ENCODE data around the gene CEL. TPM values are rescaled to one million over a fixed set of nuclear protein-coding genes. Genes with fewer than 3 reads are reported as not detected.

CEL gene
- total RNA-seq, 1 experiment from 2014 or later, result 6.9 TPM

GRCh38 chr9:133056533-133056932 is 5.2 kb upstream of the CEL start:
- no peaks in the 10 kb centered on the region for H3K9me3 ChIP-seq (ENCODE audit: control insufficient read depth in 1 of 2, insufficient read depth in 1 of 2, low read depth in 1 of 2, low read length in 2 of 2)
- TF ChIP-seq ATF3 (IDR thresholded peaks at IDR 0.05), result no peak
- TF ChIP-seq ZFX (IDR thresholded peaks at IDR 0.05), result no peak
- no peak for TF ChIP-seq ZBTB33 (IDR thresholded peaks at IDR 0.05; ENCODE audit: extremely low read depth, insufficient replicate concordance, low read length)
- TF ChIP-seq ZNF274 (IDR thresholded peaks at IDR 0.05; ENCODE audit: low read depth, low read length), result no peak
- TF ChIP-seq YY1 (IDR thresholded peaks at IDR 0.05; ENCODE audit: extremely low read depth, insufficient replicate concordance, low read depth, low read length), result no peak
- TF ChIP-seq EZH2phosphoT487 (IDR thresholded peaks at IDR 0.05; ENCODE audit: borderline replicate concordance), result no peak
- TF ChIP-seq JUND (IDR thresholded peaks at IDR 0.05), result no peak
- no peak for TF ChIP-seq CBX3 (IDR thresholded peaks at IDR 0.05; ENCODE audit: low read depth)
- TF ChIP-seq SP1 (IDR thresholded peaks at IDR 0.05; ENCODE audit: low read depth), result no peak
- TF ChIP-seq EGR1 (IDR thresholded peaks at IDR 0.05; ENCODE audit: low read depth), result no peak
- no peak for TF ChIP-seq CEBPB (IDR thresholded peaks at IDR 0.05; ENCODE audit: low read depth)
- no peak for TF ChIP-seq ELF1 (IDR thresholded peaks at IDR 0.05; ENCODE audit: borderline replicate concordance, low read depth)
- TF ChIP-seq FOSL1 (IDR thresholded peaks at IDR 0.05; ENCODE audit: low read depth), result no peak
- no peak for TF ChIP-seq SRF (IDR thresholded peaks at IDR 0.05; ENCODE audit: low read depth)
- TF ChIP-seq RAD21 (IDR thresholded peaks at IDR 0.05; ENCODE audit: low read depth), result no peak
- no peak for TF ChIP-seq EZH2 (IDR thresholded peaks at IDR 0.05)
- TF ChIP-seq SIN3A (IDR thresholded peaks at IDR 0.05; ENCODE audit: low read depth), result no peak
- TF ChIP-seq POLR2A (IDR thresholded peaks at IDR 0.05; ENCODE audit: borderline replicate concordance, extremely low read depth, insufficient read depth, insufficient read length), result no peak
- no peak for TF ChIP-seq TCF7L2 (IDR thresholded peaks at IDR 0.05; ENCODE audit: borderline replicate concordance, extremely low read depth, insufficient read depth, insufficient read length)
- no peaks in the 10 kb centered on the region for H3K27me3 ChIP-seq (ENCODE audit: insufficient read depth, low read length)
- CTCF ChIA-PET, result no interaction called here
- H3K9me2 ChIP-seq (ENCODE audit: insufficient read depth), result no peaks in the 10 kb centered on the region
- peaks cover 0 to 2% of the 10 kb centered on the region in 2 experiments; a peak in 1 of 4 replicates for H3K4me1 ChIP-seq (ENCODE audit: control insufficient read depth in 1 of 2, insufficient read depth in 2 of 2, low read length in 2 of 2)
- RAD21 ChIA-PET (ENCODE audit: low non-redundant PET in 1 of 2, low total read pairs in 2 of 2, uncharacterized antibody in 2 of 2, unreplicated experiment in 2 of 2), result no interaction called here
- H3K4me2 ChIP-seq (ENCODE audit: low read length), result no peak overlapping the region
- no peaks in the 10 kb centered on the region for H3K79me2 ChIP-seq (ENCODE audit: insufficient read depth, low read length)
- intact Hi-C loops (cut with micrococcal nuclease), result no loop called here
- ATAC-seq, result no peak
- no peaks in the 10 kb centered on the region for H4K20me1 ChIP-seq (ENCODE audit: insufficient read depth)
- no peak overlapping the region for H3K4me3 ChIP-seq (replicated peaks in 1 of 2; ENCODE audit: low read depth in 1 of 2, low read length in 2 of 2)
- DNase-seq (ENCODE audit: low read depth, low spot score), result no peak
- H3K27ac ChIP-seq (ENCODE audit: low read depth, low read length), result no peak overlapping the region
- peaks cover 23 to 32% of the 10 kb centered on the region in 2 experiments; a peak in 3 of 4 replicates for H3K36me3 ChIP-seq (ENCODE audit: control insufficient read depth in 1 of 2, insufficient read depth in 2 of 2, low read length in 2 of 2)
- POLR2A ChIA-PET, result no interaction called here
- no TSS peak for BruUV-seq (replicated peaks)
- H2AFZ ChIP-seq (ENCODE audit: low read depth, low read length, poor library complexity, severe bottlenecking), result no peak overlapping the region
- H3K9ac ChIP-seq (ENCODE audit: low read length), result no peak overlapping the region
